Stimulated activated CD8-positive, alpha-beta memory T cell treated with anti-CD3 and anti-CD28 coated beads, Interleukin-15, amount 100 ng/mL, for 48 hours (primary cell): Measurements from ENCODE around the gene ADPRS.

Experiments used
- DNase-seq, 2 donors: peaks; one replicate each; pipeline ENCODE4 v3.0.0-alpha.2; 2020; ENCODE audit warnings: low read depth in 2 of 2

Gene ADPRS

GRCh38 chr1:36108314-36108713, 19.6 kb downstream of the ADPRS start:
- DNase-seq, result no peak

GRCh38 chr1:36109041-36109679, 20.5 kb downstream of the ADPRS start:
- DNase-seq, result peak; percentile 11 to 15

- DNase-seq, result no peak
These were observed 22.5 kb downstream of the ADPRS start for GRCh38 chr1:36111151-36111550.

- DNase-seq, result no peak
These were observed 24.1 kb downstream of the ADPRS start for GRCh38 chr1:36112823-36113222.

GRCh38 chr1:36114371-36114770, 25.7 kb downstream of the ADPRS start:
- DNase-seq, result no peak

GRCh38 chr1:36115200-36115669, 26.5 kb downstream of the ADPRS start:
- no peak for DNase-seq

- DNase-seq, result no peak
These were observed 27.2 kb downstream of the ADPRS start for GRCh38 chr1:36115931-36116330.

- DNase-seq, result no peak
These were observed 28.2 kb downstream of the ADPRS start for GRCh38 chr1:36116901-36117300.

GRCh38 chr1:36118447-36119204, 29.9 kb downstream of the ADPRS start:
- DNase-seq, result no peak

GRCh38 chr1:36119456-36119855, 30.8 kb downstream of the ADPRS start:
- DNase-seq, result no peak

- no peak for DNase-seq
These were observed 33.7 kb downstream of the ADPRS start for GRCh38 chr1:36122062-36123030.

- DNase-seq, result no peak
These were observed 34.7 kb downstream of the ADPRS start for GRCh38 chr1:36123356-36123755.

- DNase-seq, result no peak
These were observed 35.9 kb downstream of the ADPRS start for GRCh38 chr1:36124404-36125128.

- no peak for DNase-seq
These were observed 36.7 kb downstream of the ADPRS start, which contains the start of gene COL8A2 for GRCh38 chr1:36125129-36125991. Gene COL8A2 (minus strand): TSS chr1:36125222. CDS start chr1:36100242, 24,980 bp downstream.

- no peak for DNase-seq
These were observed 37.5 kb downstream of the ADPRS start for GRCh38 chr1:36126005-36126716.

- DNase-seq, result no peak
These were observed 38.3 kb downstream of the ADPRS start for GRCh38 chr1:36126797-36127500.

GRCh38 chr1:36128126-36128904, 39.6 kb downstream of the ADPRS start:
- DNase-seq, result no peak

- DNase-seq, result no peak
These were observed 40.2 kb downstream of the ADPRS start for GRCh38 chr1:36128905-36129206.
